ENCODE results near the gene ASF1A. TPM values are rescaled to one million over a fixed set of nuclear protein-coding genes. Genes with fewer than 3 reads are reported as not detected.

The ASF1A gene
- total RNA-seq, 1 experiment from 2014 or later = 34.4 TPM

GRCh38 chr6:118905084-118905483 is 11.1 kb downstream of the ASF1A start:
- Mint-ChIP-seq H3K4me3 (no peak overlapping the region), H3K27me3 (ENCODE audit: low read depth) (no peaks in the 10 kb centered on the region), H3K27ac (no peak overlapping the region), H3K9me3 (no peaks in the 10 kb centered on the region), H3K36me3 (ENCODE audit: insufficient read depth in 1 of 3, low read depth in 3 of 3) (peaks cover 34 to 79% (median 79%) of the 10 kb centered on the region in 3 experiments), H3K4me1 (peaks cover 2 to 12% of the 10 kb centered on the region in 2 experiments)
- Histone ChIP-seq H3K56ac (ENCODE audit: insufficient read length, low read depth, low read length) (no peak overlapping the region), H3K18ac (ENCODE audit: insufficient read length, low read depth, low read length) (no peak overlapping the region), H3K23ac (ENCODE audit: insufficient read length, low read depth, low read length) (no peak overlapping the region), H3T11ph (ENCODE audit: low read length) (no peak overlapping the region), H2BK120ac (ENCODE audit: low read depth, low read length, poor library complexity, severe bottlenecking) (no peak overlapping the region), H3K79me2 (ENCODE audit: insufficient read depth, low read length) (peaks cover 9% of the 10 kb centered on the region; the same call in 1 of the 2 replicates), H3K4ac (ENCODE audit: low read depth, low read length) (no peak overlapping the region), H2BK20ac (ENCODE audit: low read depth, low read length, poor library complexity, severe bottlenecking) (no peak overlapping the region), H4K20me1 (ENCODE audit: control insufficient read depth, insufficient read depth, insufficient read length) (no peaks in the 10 kb centered on the region), H4K8ac (replicated peaks; ENCODE audit: insufficient read length, low read depth, low read length) (no peak overlapping the region), H3K79me1 (ENCODE audit: insufficient read depth, low read depth, low read length, poor library complexity, severe bottlenecking) (no peaks in the 10 kb centered on the region), H3K9me3 (ENCODE audit: control insufficient read depth, low read depth, low read length) (no peaks in the 10 kb centered on the region), H3K27me3 (ENCODE audit: insufficient read depth, low read length) (no peaks in the 10 kb centered on the region), H4K91ac (ENCODE audit: insufficient read length, low read depth, low read length) (no peak overlapping the region), H2AFZ (ENCODE audit: low read length) (no peak overlapping the region), H3K9ac (ENCODE audit: extremely low read depth, insufficient read length, low read length) (no peak overlapping the region), H2AK5ac (ENCODE audit: insufficient read length, low read length) (no peak overlapping the region), H3K23me2 (ENCODE audit: insufficient read length, low read depth, low read length, poor library complexity, severe bottlenecking) (no peaks in the 10 kb centered on the region), H3K4me1 (ENCODE audit: insufficient read depth, low read length) (no peaks in the 10 kb centered on the region), H3K14ac (ENCODE audit: insufficient read depth, low read length) (no peak overlapping the region), H2BK15ac (ENCODE audit: low read depth, low read length) (no peak overlapping the region), H4K5ac (ENCODE audit: insufficient read length, low read depth, low read length) (no peak overlapping the region), H2BK5ac (ENCODE audit: insufficient read length, low read length) (no peak overlapping the region), H3K4me2 (ENCODE audit: insufficient read depth, insufficient read length, low read length) (no peak overlapping the region), H3K27ac (ENCODE audit: insufficient read length, low read depth, low read length) (no peak overlapping the region), H2BK12ac (ENCODE audit: insufficient read length, low read depth, low read length) (no peak overlapping the region)
- no peak for DNase-seq
- TF ChIP-seq CTCF (conservative IDR thresholded peaks at IDR 0.05) = no peak
